T-cell (primary cell): ENCODE results near the gene HYDIN. TPM values are rescaled to one million over a fixed set of nuclear protein-coding genes. Genes with fewer than 3 reads are reported as not detected.

ENCODE experiments used
- total RNA-seq, 35 experiments: library from RNA in 6 of 35; stranded (reverse) in 6 of 35; fragments of 120-200 nt in 1 of 35; gene quantifications; one replicate each; pipeline versions ENCODE4 v1.2.1 to v1.2.4 and lab custom pipeline; 2013 to 2026

The HYDIN gene
- total RNA-seq, 5 donors from 2014 or later (not counting 1 experiment from before 2014, with no cell fraction given): 0.41 to 1.2 (median 0.73) TPM; not detected in 2

Other genes starting within 250 kb of the HYDIN start
- gene CMTR2, start 58.7 kb upstream of the HYDIN start, total RNA-seq: 10 to 100 TPM; 10.6 to 25.5 (median 20.4) TPM
- not detected for gene CALB2, start 128.0 kb upstream of the HYDIN start, total RNA-seq
- gene TLE7, start 211.3 kb upstream of the HYDIN start, total RNA-seq: not detected
- 10 to 100 TPM in 4 of 5 donors, 1 to 10 TPM in 1; 8.2 to 14.6 (median 10.9) TPM for gene ZNF23, start 231.5 kb upstream of the HYDIN start, total RNA-seq